Gastroesophageal sphincter (tissue), 3 donors: ENCODE results near the gene PNPLA5.

Experiments
- CTCF ChIP-seq, 4 experiments: fragments of 200-600 bp in 2 of 4; fragments of 450-650 bp in 2 of 4; sonication (generic) in 1 of 4; IDR thresholded peaks; one replicate each; pipeline ENCODE4 v1.5.1; 2017 to 2019; ENCODE audit warnings: antibody characterized with exemption in 4 of 4, mild to moderate bottlenecking in 2 of 4, moderate library complexity in 2 of 4
- POLR2AphosphoS5 ChIP-seq: sonication (generic); formaldehyde crosslinking; IDR thresholded peaks from one replicate; pipeline ENCODE4 v1.6.1; 2017; ENCODE audit warnings: antibody characterized with exemption

- no peak for TF ChIP-seq POLR2AphosphoS5
- TF ChIP-seq CTCF (IDR thresholded peaks at IDR 0.05), result no peak
Observed at GRCh38 chr22:43894122-43894521, 2.3 kb upstream of the PNPLA5 start.
